Erythroblast (primary cell): Measurements from ENCODE around the gene LMBR1.

Source experiments
- DNase-seq, 2 experiments: peaks; one replicate each; lab custom pipeline; 2025; lab: John Stamatoyannopoulos, UW
- GATA1 ChIP-seq: IDR thresholded peaks from 2 replicates; pipeline ENCODE4 v1.6.1; 2011; ENCODE audit warnings: low read depth, mild to moderate bottlenecking, control low read depth, low read length, moderate library complexity
- POLR2A ChIP-seq: IDR thresholded peaks from 2 replicates; pipeline ENCODE4 v1.6.1; 2011; ENCODE audit warnings: mild to moderate bottlenecking, low read length

Gene LMBR1

DNA sequence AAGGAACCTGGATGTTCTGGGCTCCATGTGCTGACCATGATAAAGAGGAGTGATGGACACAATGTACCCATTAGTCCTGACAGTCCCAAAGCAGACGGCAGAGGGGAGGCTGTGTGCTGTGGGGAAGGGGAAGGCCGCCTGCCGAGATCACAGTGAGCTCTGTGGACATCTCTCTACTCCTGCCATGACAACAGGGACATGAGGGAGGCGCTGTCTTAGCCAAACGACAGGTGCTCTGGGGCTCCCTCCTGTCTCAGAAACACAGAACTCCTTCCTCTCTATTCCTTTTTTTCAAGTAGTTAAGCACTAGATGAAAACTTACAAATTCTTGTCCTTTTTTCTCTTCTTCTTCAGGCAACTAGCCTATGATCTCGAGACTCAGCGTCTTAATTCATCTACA lies 139.4 kb downstream of the LMBR1 start:
- DNase-seq: no peak
- TF ChIP-seq GATA1: no peak
- TF ChIP-seq POLR2A: no peak

DNA sequence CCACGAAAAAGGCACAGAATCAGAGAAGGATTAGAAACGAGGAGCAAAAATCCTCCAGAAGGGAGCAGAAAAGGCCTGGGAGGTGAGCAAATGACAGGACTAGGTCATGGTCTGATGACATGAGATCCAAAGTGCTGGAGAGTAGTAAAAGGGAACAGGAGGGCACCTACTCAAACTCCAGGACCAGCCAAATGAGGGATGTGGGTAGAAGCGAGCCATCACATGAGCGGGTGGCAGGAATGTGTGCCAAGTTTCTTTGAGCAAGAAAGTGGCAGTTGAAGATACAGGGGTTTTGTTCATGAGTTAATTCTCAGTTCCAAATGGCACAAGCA lies 139.8 kb downstream of the LMBR1 start:
- no peak for DNase-seq
- TF ChIP-seq GATA1: no peak
- no peak for TF ChIP-seq POLR2A

DNA sequence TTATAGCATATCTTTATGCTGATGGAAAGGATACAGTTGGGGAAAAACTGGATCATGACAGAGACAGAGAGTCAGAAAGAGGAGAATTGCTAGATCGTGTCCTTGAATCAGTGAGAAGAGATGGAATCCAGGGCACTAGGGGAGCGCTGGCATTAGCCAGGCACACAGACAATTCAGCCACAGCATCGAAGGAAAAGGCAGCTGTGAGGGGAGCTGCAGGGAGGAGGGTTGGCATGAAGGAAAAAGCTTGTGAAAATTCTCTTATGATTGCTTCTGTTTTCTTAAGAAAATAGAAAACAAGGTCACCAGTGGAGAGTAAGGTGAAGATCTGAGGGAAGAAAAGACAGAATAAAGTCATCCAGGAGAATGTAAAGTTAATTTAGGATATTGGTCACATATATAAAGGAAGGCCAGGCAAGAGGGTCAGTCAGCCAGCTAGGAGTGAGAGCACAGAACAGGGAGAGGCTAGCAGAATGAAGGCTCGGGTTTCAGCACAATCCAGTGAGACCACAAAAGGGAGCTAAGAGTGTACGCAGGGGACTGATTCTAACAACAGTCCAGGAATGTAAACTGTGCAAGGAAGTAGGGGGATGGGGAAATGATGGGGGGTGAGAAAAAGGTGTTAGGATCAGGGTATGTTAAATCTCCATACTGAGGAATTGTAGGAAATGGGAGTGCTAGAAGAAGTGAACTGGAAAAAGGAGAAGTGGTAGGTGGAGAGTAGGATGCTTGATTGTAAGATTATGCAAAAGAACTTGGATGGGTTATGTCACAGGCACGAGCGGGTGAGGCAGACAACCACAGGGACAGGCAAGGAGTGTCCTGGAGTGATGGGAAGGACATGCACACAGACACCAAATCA lies 140.4 kb downstream of the LMBR1 start:
- DNase-seq: no peak
- TF ChIP-seq GATA1: no peak
- TF ChIP-seq POLR2A: no peak

GRCh38 chr7:156751319-156751718 lies 141.7 kb downstream of the LMBR1 start:
- DNase-seq: no peak
- TF ChIP-seq GATA1 (no peak), POLR2A (no peak)

DNA sequence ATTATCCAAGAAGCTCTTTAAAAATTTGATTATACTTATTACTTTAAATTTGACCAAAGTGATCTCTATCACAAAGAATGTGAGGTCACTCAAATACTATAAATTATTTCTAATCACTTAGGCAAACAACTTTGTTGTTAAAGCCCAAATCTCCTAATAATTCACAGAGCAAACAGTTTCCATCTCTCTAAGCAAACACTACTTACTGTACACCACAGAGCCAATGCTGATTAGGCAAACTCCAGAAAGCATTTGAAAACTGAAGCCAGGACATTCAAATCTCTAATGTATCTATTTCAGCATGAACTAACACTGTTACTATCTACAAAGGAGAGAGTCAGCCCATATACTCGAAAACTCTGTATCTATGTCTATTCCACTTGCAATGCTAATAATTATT lies 145.3 kb downstream of the LMBR1 start:
- no peak for DNase-seq
- TF ChIP-seq POLR2A (no peak), GATA1 (no peak)

- no peak for DNase-seq
These were observed 146.1 kb downstream of the LMBR1 start for GRCh38 chr7:156746891-156747290.

GRCh38 chr7:156739596-156739995 lies 153.4 kb downstream of the LMBR1 start:
- TF ChIP-seq POLR2A (no peak), GATA1 (no peak)

More at GRCh38 chr7:156746891-156747290, 146.1 kb downstream of the LMBR1 start:
- no peak for TF ChIP-seq POLR2A
- no peak for TF ChIP-seq GATA1

DNA sequence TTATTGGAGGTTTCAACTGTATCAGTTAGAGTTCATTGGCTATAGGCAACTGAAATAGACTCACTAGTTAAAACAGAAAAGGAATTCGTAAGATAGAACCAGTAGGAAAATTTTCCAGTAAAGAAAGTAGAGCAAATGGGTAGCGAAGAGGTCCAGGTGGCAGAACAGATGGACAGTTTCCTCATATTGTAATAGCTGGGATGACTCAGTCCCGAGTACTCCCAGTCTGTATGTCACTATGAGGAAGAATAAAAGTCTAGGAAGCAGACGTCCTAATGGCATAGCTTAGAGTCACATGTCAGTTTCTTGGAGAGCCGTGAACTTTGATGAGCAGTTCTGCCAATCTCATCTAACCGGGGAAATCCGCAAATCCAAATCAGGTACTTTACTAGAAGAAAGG lies 157.1 kb downstream of the LMBR1 start:
- DNase-seq: no peak
- TF ChIP-seq POLR2A (no peak), GATA1 (no peak)

More at GRCh38 chr7:156739596-156739995, 153.4 kb downstream of the LMBR1 start:
- DNase-seq: no peak

DNA sequence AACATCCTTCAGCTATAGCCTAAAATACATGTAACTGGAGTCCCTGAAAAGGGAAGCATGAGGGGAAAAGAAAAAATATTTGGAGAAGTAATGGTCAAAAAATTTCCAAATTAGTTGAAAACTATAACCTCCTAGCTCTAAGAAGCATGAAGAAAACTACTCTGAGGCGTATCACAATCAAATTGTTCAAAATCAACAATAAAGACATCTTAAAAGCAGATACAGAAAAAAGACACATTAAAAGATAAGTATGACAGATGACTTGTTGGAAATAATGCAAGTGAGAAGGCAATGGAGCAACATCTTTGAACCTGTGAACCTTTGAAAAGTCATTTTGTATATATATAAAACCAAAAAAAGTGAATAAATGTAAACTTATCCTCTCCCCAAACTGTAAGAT lies 159.3 kb downstream of the LMBR1 start:
- no peak for DNase-seq
- TF ChIP-seq GATA1: no peak
- TF ChIP-seq POLR2A: no peak

DNA sequence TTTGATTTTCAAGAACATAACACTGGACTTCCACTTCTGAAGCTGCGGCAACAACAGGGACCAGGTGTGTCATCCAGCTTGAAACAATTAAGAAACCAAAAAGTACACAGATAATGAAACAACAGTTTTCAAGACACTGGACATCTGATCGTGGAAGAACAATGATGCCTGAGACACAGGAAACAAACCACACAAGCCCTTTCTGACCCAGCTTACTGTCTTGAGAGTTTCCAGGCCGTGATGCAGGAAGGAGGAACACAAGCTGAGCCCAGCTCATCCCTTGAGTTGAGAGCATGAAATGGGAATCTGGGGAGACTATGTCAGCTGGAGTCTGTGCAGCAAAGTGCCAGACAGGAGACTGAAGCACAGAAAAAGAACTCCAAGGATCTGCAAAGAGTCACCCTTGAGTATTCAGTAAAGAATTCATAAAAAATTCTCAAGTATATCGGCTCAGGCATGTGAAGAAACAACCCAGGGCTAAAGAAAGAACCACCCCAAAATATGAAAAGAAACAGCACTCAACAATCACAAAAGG lies 160.8 kb downstream of the LMBR1 start:
- DNase-seq: no peak

DNA sequence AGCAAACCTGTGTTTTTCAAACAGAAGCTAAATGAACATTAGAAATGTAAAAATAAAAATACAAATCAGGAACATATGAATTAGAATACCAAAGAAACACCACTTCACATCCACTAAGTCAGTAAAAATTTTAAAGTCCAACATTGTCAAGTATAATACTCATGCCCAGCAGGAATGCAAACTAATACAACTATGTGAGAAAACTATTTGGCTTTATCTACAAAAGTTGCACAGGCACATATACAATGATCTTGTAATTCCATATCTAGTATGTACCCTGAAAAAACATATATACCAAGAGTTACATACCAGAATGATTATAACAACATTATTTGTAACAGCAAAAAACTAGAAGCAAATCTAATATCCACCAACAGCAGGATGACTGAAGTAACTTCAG lies 161.3 kb downstream of the LMBR1 start:
- TF ChIP-seq POLR2A (no peak), GATA1 (no peak)
- DNase-seq: no peak

More for the DNA sequence above, 160.8 kb downstream of the LMBR1 start:
- TF ChIP-seq POLR2A (no peak), GATA1 (no peak)

DNA sequence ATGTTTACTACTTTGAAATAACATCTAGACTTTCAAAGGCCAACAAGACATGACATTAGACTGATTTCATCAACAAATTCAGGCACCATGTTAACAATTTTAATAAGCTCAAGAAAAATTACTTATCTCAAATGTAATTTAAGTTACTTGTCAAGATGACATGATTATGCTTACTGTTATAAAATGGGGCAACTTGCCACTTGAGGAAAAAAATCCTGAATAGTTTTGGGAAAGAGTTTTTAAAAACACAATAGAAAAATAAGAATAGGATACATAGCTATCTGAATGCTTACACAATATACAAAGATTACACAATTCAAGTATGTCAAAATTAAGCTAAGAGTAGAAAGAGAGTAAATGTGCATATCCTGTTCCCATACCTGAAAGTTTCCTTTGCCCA lies 167.0 kb downstream of the LMBR1 start:
- no peak for DNase-seq

GRCh38 chr7:156725073-156725472 lies 167.9 kb downstream of the LMBR1 start:
- TF ChIP-seq GATA1: no peak
- TF ChIP-seq POLR2A: no peak
- DNase-seq: no peak

More for the DNA sequence above, 167.0 kb downstream of the LMBR1 start:
- TF ChIP-seq POLR2A: no peak
- no peak for TF ChIP-seq GATA1

DNA sequence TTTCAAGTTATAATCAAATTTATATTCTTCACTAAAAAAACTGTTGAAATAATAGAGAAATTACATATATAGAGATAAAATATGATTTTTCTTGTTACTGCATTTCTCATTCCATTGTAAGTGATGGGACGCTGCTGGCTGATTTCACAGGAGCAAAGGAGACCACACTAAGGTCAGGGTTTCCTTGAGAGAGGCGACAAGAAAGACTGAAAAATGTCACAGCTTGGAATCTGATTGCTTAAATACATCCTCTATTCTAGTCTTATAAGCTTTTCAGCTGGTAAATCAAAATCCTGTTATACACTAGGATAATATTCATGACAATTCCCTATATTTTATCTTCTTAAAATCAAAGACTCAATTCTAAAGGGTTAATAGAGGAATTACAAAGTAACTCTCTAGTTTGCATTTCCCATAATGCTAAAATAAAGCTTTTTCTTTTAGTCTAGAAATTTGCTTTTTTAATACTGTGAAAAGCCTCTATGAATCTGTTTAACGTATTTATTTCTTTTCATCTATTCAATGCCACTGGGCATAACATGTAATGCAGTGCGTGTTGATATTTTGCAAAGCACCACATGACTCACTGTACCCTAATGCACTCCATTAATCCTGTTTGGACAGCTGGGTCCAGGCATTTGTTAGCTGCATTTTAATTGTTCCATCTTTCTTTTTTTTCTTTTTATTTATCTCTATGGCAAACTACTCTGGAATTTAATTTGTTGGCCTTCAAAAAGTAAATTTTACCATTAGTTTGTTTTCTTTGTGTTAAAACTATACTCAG lies 170.7 kb downstream of the LMBR1 start:
- no peak for DNase-seq
- TF ChIP-seq POLR2A (no peak), GATA1 (no peak)
